SK-N-SH (cell line): ENCODE measurements around the gene GRB2.

ENCODE experiments used
- CHD2 ChIP-seq: fragments of 150-350 bp; IDR thresholded peaks from 2 replicates; pipeline ENCODE4 v1.6.1; 2018; ENCODE audit warnings: low read length; ENCODE audit not compliant: partially characterized antibody
- ELF1 ChIP-seq: IDR thresholded peaks from 2 replicates; pipeline ENCODE4 v1.4.0; 2012
- EP300 ChIP-seq, 2 experiments: IDR thresholded peaks; 2 replicates each; pipeline versions ENCODE4 v1.4.0 to v1.6.1; 2012; ENCODE audit warnings: borderline replicate concordance in 1 of 2, low read depth in 1 of 2, low read length in 1 of 2
- EZH2phosphoT487 ChIP-seq: fragments of 200-600 bp; sonication (generic); IDR thresholded peaks from 2 replicates; pipeline ENCODE4 v1.6.1; 2017; ENCODE audit warnings: low read depth, mixed run types, mild to moderate bottlenecking, antibody characterized with exemption, moderate library complexity, borderline replicate concordance
- GABPA ChIP-seq: IDR thresholded peaks from 2 replicates; pipeline ENCODE4 v1.4.0; 2012; ENCODE audit warnings: low read depth, mild to moderate bottlenecking
- RCOR1 ChIP-seq: fragments of 150-350 bp; IDR thresholded peaks from 2 replicates; pipeline ENCODE4 v1.6.1; 2017; ENCODE audit warnings: antibody characterized with exemption, low read length
- SIN3A ChIP-seq: IDR thresholded peaks from 2 replicates; pipeline ENCODE4 v1.6.1; 2012; ENCODE audit warnings: low read depth, mild to moderate bottlenecking, low read length, moderate library complexity, borderline replicate concordance
- YY1 ChIP-seq: IDR thresholded peaks from 2 replicates; pipeline ENCODE4 v1.4.0; 2012; ENCODE audit warnings: low read depth, mild to moderate bottlenecking
- TF ChIP-seq, protein P1 (sequence below): fragments of 200-600 bp; sonication (generic); IDR thresholded peaks from 2 replicates; pipeline ENCODE4 v1.6.1; 2017; ENCODE audit warnings: antibody characterized with exemption, mild to moderate bottlenecking, moderate library complexity
- TF ChIP-seq, protein P2 (sequence below): IDR thresholded peaks from 2 replicates; pipeline ENCODE4 v1.6.1; 2012; ENCODE audit warnings: mild to moderate bottlenecking, low read depth, low read length, moderate library complexity
- TF ChIP-seq, protein P3 (sequence below): fragments of 150-350 bp; IDR thresholded peaks from 2 replicates; pipeline ENCODE4 v1.6.1; 2016; ENCODE audit warnings: mild to moderate bottlenecking, low read depth, low read length
- TF ChIP-seq, protein P4 (sequence below): IDR thresholded peaks from 2 replicates; pipeline ENCODE4 v1.4.0; 2012; ENCODE audit warnings: low read depth

DNA sequence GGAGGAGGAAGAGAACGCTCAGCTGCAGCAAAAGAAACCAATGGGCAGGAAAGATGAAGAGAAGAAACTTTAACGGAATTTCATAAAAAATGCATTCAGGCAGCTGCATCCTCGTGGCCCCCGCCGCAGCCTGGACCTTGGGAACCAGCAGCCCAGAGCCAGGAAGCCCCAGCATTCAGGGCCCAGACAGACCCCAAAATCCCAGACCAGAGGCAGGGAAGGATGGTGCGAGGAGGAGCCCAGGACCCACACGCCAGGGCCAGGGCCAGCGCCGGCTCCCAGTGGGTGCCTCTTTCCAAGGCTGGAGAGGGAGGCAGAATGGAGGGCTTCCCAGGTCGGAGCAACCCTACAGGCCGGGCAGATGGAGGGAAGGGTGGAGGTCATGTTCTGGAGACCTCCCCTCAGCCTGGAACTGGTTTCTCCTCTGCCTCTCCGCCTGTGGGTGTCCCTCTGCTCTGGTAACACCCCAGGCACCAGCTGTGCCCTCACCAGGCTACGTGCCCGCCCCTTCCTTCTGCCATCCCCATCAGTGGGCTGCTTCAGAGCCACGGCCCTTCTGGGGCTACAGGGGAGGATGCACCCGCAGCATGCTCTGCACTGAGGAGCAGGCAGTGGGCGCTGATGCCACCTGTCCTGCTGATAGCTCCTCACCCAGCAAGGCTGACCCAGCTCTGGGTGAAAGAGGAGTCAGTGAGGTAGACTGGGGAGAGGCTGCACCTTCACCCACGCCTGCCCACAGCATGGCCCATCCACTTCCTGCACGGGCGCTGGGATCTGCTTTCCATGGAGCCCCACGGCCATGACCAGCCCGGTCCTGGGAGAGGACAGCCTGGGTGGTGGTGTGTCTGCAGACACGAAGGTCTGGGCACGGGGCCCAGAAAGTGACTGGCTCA, 133.3 kb downstream of the GRB2 start:
- TF ChIP-seq, protein P1, sequence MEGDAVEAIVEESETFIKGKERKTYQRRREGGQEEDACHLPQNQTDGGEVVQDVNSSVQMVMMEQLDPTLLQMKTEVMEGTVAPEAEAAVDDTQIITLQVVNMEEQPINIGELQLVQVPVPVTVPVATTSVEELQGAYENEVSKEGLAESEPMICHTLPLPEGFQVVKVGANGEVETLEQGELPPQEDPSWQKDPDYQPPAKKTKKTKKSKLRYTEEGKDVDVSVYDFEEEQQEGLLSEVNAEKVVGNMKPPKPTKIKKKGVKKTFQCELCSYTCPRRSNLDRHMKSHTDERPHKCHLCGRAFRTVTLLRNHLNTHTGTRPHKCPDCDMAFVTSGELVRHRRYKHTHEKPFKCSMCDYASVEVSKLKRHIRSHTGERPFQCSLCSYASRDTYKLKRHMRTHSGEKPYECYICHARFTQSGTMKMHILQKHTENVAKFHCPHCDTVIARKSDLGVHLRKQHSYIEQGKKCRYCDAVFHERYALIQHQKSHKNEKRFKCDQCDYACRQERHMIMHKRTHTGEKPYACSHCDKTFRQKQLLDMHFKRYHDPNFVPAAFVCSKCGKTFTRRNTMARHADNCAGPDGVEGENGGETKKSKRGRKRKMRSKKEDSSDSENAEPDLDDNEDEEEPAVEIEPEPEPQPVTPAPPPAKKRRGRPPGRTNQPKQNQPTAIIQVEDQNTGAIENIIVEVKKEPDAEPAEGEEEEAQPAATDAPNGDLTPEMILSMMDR = no peak
- TF ChIP-seq GABPA = no peak
- TF ChIP-seq, protein P2, sequence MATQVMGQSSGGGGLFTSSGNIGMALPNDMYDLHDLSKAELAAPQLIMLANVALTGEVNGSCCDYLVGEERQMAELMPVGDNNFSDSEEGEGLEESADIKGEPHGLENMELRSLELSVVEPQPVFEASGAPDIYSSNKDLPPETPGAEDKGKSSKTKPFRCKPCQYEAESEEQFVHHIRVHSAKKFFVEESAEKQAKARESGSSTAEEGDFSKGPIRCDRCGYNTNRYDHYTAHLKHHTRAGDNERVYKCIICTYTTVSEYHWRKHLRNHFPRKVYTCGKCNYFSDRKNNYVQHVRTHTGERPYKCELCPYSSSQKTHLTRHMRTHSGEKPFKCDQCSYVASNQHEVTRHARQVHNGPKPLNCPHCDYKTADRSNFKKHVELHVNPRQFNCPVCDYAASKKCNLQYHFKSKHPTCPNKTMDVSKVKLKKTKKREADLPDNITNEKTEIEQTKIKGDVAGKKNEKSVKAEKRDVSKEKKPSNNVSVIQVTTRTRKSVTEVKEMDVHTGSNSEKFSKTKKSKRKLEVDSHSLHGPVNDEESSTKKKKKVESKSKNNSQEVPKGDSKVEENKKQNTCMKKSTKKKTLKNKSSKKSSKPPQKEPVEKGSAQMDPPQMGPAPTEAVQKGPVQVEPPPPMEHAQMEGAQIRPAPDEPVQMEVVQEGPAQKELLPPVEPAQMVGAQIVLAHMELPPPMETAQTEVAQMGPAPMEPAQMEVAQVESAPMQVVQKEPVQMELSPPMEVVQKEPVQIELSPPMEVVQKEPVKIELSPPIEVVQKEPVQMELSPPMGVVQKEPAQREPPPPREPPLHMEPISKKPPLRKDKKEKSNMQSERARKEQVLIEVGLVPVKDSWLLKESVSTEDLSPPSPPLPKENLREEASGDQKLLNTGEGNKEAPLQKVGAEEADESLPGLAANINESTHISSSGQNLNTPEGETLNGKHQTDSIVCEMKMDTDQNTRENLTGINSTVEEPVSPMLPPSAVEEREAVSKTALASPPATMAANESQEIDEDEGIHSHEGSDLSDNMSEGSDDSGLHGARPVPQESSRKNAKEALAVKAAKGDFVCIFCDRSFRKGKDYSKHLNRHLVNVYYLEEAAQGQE = no peak
- TF ChIP-seq EZH2phosphoT487 = no peak
- TF ChIP-seq YY1 = no peak
- TF ChIP-seq ELF1 = no peak
- TF ChIP-seq RCOR1 = no peak
- no peak for TF ChIP-seq EP300 (IDR thresholded peaks at IDR 0.05; ENCODE audit: borderline replicate concordance in 1 of 2, low read depth in 1 of 2, low read length in 1 of 2)
- no peak for TF ChIP-seq CHD2
- no peak for TF ChIP-seq SIN3A
- TF ChIP-seq, protein P3, sequence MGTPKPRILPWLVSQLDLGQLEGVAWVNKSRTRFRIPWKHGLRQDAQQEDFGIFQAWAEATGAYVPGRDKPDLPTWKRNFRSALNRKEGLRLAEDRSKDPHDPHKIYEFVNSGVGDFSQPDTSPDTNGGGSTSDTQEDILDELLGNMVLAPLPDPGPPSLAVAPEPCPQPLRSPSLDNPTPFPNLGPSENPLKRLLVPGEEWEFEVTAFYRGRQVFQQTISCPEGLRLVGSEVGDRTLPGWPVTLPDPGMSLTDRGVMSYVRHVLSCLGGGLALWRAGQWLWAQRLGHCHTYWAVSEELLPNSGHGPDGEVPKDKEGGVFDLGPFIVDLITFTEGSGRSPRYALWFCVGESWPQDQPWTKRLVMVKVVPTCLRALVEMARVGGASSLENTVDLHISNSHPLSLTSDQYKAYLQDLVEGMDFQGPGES = no peak
- TF ChIP-seq, protein P4, sequence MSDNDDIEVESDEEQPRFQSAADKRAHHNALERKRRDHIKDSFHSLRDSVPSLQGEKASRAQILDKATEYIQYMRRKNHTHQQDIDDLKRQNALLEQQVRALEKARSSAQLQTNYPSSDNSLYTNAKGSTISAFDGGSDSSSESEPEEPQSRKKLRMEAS = no peak
